Measurements from ENCODE around the gene USP35.

DNA sequence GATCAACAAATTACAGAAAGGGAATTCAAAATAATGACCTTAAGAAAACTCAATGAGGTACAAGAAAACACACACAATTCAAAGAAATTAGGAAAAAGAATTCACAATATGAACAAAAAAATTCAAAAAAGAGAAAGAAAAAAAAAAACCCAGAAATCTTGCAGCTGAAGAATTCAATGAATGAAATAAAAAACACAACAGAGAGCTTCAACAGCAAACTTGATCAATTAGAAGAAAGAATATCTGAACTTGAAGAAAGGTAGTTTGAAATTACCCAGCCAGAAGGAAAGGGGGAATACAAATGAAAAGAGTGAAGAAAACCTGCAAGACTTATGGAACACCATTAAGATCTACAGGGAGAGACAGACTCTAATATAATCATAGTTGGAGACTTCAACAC, 52.8 kb downstream of the USP35 start:
- TF ChIP-seq, protein P1, sequence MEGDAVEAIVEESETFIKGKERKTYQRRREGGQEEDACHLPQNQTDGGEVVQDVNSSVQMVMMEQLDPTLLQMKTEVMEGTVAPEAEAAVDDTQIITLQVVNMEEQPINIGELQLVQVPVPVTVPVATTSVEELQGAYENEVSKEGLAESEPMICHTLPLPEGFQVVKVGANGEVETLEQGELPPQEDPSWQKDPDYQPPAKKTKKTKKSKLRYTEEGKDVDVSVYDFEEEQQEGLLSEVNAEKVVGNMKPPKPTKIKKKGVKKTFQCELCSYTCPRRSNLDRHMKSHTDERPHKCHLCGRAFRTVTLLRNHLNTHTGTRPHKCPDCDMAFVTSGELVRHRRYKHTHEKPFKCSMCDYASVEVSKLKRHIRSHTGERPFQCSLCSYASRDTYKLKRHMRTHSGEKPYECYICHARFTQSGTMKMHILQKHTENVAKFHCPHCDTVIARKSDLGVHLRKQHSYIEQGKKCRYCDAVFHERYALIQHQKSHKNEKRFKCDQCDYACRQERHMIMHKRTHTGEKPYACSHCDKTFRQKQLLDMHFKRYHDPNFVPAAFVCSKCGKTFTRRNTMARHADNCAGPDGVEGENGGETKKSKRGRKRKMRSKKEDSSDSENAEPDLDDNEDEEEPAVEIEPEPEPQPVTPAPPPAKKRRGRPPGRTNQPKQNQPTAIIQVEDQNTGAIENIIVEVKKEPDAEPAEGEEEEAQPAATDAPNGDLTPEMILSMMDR (IDR thresholded peaks at IDR 0.05), result no peak
- TF ChIP-seq POLR2AphosphoS5 (IDR thresholded peaks at IDR 0.05) (no peak), EP300 (IDR thresholded peaks at IDR 0.05) (no peak), POLR2A (IDR thresholded peaks at IDR 0.05) (no peak)

All from upper lobe of left lung (tissue), 4 donors.